Measurements from ENCODE around the gene ITPA. TPM values are rescaled to one million over a fixed set of nuclear protein-coding genes. Genes with fewer than 3 reads are reported as not detected.

ITPA gene
- total RNA-seq, 1 experiment from 2014 or later, result 104 TPM

DNA sequence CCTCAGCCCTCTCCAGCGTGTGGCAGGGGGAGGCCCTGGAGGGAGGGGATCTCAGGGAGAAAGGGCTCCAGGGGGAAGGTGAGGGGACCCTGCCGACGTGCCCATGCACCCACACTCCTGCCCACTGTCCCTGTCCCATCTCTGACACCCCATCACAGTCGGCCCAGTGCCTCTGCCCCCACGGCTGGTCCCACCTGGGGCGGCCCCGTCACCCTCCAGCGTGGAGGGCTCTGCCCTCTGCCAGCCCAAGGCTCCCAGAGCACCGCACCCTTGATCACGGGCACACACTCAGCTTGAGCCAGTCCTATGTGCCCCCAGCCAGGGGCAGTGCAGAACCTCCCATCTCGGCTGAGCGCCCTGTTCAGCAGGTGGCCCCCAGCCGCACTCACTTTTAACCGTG, 20.5 kb downstream of the ITPA start:
- CTCF ChIA-PET, result no interaction called here
- H3K4me3 Mint-ChIP-seq, result no peak overlapping the region
- no peak overlapping the region for H3K27ac Mint-ChIP-seq
- TF ChIP-seq, protein P1, sequence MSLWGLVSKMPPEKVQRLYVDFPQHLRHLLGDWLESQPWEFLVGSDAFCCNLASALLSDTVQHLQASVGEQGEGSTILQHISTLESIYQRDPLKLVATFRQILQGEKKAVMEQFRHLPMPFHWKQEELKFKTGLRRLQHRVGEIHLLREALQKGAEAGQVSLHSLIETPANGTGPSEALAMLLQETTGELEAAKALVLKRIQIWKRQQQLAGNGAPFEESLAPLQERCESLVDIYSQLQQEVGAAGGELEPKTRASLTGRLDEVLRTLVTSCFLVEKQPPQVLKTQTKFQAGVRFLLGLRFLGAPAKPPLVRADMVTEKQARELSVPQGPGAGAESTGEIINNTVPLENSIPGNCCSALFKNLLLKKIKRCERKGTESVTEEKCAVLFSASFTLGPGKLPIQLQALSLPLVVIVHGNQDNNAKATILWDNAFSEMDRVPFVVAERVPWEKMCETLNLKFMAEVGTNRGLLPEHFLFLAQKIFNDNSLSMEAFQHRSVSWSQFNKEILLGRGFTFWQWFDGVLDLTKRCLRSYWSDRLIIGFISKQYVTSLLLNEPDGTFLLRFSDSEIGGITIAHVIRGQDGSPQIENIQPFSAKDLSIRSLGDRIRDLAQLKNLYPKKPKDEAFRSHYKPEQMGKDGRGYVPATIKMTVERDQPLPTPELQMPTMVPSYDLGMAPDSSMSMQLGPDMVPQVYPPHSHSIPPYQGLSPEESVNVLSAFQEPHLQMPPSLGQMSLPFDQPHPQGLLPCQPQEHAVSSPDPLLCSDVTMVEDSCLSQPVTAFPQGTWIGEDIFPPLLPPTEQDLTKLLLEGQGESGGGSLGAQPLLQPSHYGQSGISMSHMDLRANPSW (CRISPR knock-in tag; conservative IDR thresholded peaks at IDR 0.05; ENCODE audit: low read depth), result no peak
- TF ChIP-seq NR3C1 (CRISPR knock-in tag; conservative IDR thresholded peaks at IDR 0.05; ENCODE audit: low read depth) (no peak), SMAD3 (CRISPR knock-in tag; IDR thresholded peaks at IDR 0.05; ENCODE audit: borderline replicate concordance) (no peak), ETV6 (CRISPR knock-in tag; IDR thresholded peaks at IDR 0.05) (no peak), TEAD4 (CRISPR knock-in tag; IDR thresholded peaks at IDR 0.05) (no peak), ZNF423 (CRISPR knock-in tag; IDR thresholded peaks at IDR 0.05) (no peak), OVOL2 (CRISPR knock-in tag; IDR thresholded peaks at IDR 0.05; ENCODE audit: borderline replicate concordance) (no peak), ZNF396 (CRISPR knock-in tag; IDR thresholded peaks at IDR 0.05; ENCODE audit: borderline replicate concordance) (no peak)
- TF ChIP-seq, protein P2, sequence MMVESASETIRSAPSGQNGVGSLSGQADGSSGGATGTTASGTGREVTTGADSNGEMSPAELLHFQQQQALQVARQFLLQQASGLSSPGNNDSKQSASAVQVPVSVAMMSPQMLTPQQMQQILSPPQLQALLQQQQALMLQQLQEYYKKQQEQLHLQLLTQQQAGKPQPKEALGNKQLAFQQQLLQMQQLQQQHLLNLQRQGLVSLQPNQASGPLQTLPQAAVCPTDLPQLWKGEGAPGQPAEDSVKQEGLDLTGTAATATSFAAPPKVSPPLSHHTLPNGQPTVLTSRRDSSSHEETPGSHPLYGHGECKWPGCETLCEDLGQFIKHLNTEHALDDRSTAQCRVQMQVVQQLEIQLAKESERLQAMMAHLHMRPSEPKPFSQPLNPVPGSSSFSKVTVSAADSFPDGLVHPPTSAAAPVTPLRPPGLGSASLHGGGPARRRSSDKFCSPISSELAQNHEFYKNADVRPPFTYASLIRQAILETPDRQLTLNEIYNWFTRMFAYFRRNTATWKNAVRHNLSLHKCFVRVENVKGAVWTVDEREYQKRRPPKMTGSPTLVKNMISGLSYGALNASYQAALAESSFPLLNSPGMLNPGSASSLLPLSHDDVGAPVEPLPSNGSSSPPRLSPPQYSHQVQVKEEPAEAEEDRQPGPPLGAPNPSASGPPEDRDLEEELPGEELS (CRISPR knock-in tag; IDR thresholded peaks at IDR 0.05), result no peak
- TF ChIP-seq, protein P3, sequence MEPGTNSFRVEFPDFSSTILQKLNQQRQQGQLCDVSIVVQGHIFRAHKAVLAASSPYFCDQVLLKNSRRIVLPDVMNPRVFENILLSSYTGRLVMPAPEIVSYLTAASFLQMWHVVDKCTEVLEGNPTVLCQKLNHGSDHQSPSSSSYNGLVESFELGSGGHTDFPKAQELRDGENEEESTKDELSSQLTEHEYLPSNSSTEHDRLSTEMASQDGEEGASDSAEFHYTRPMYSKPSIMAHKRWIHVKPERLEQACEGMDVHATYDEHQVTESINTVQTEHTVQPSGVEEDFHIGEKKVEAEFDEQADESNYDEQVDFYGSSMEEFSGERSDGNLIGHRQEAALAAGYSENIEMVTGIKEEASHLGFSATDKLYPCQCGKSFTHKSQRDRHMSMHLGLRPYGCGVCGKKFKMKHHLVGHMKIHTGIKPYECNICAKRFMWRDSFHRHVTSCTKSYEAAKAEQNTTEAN (CRISPR knock-in tag; IDR thresholded peaks at IDR 0.05), result no peak
- TF ChIP-seq, protein P4, sequence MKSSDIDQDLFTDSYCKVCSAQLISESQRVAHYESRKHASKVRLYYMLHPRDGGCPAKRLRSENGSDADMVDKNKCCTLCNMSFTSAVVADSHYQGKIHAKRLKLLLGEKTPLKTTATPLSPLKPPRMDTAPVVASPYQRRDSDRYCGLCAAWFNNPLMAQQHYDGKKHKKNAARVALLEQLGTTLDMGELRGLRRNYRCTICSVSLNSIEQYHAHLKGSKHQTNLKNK (CRISPR knock-in tag; IDR thresholded peaks at IDR 0.05), result no peak
- no peak for DNase-seq (ENCODE audit: low spot score)
- no peaks in the 10 kb centered on the region for H3K27me3 Mint-ChIP-seq (ENCODE audit: low read depth)
- H3K9me3 Mint-ChIP-seq, result no peaks in the 10 kb centered on the region
- no peak for ATAC-seq
- peaks cover 4% of the 10 kb centered on the region for H3K36me3 Mint-ChIP-seq
- POLR2A ChIA-PET, result no interaction called here
- no peaks in the 10 kb centered on the region for H3K4me1 Mint-ChIP-seq

DNA sequence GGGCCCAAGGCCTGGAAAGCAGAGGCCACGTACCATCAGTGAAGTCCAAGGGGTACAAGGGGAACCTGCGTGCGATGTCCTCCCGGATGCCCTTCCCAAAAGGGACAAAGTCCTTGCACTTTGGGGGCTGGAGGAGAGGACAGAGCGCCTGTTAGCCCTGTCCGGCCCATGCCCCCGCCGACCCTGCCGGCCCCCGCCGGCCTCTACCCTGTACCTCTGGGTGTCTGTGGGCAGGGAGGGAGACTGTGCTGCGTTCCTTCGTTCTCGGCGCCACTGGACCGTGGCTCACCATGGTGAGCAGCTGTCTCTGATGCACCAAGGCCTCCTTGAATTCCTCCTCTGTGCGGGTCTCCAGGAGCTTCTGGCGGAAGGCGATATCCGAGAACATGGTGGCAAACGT, 21.8 kb downstream of the ITPA start:
- Mint-ChIP-seq H3K36me3 (peaks cover 4% of the 10 kb centered on the region), H3K27me3 (ENCODE audit: low read depth) (peaks cover 2% of the 10 kb centered on the region), H3K4me3 (no peak overlapping the region), H3K4me1 (no peaks in the 10 kb centered on the region), H3K27ac (no peak overlapping the region), H3K9me3 (no peaks in the 10 kb centered on the region)
- CTCF ChIA-PET, result no interaction called here
- POLR2A ChIA-PET, result no interaction called here
- DNase-seq (ENCODE audit: low spot score) (no peak), ATAC-seq (no peak)
- TF ChIP-seq TCF7 (CRISPR knock-in tag; IDR thresholded peaks at IDR 0.05; ENCODE audit: low read depth) (no peak), SOX15 (CRISPR knock-in tag; IDR thresholded peaks at IDR 0.05) (no peak), SMAD3 (CRISPR knock-in tag; IDR thresholded peaks at IDR 0.05; ENCODE audit: borderline replicate concordance) (no peak), GRHL2 (CRISPR knock-in tag; IDR thresholded peaks at IDR 0.05; ENCODE audit: insufficient replicate concordance, severe bottlenecking) (no peak), ZNF263 (CRISPR knock-in tag; IDR thresholded peaks at IDR 0.05; ENCODE audit: low read depth) (no peak)
- TF ChIP-seq, protein P5, sequence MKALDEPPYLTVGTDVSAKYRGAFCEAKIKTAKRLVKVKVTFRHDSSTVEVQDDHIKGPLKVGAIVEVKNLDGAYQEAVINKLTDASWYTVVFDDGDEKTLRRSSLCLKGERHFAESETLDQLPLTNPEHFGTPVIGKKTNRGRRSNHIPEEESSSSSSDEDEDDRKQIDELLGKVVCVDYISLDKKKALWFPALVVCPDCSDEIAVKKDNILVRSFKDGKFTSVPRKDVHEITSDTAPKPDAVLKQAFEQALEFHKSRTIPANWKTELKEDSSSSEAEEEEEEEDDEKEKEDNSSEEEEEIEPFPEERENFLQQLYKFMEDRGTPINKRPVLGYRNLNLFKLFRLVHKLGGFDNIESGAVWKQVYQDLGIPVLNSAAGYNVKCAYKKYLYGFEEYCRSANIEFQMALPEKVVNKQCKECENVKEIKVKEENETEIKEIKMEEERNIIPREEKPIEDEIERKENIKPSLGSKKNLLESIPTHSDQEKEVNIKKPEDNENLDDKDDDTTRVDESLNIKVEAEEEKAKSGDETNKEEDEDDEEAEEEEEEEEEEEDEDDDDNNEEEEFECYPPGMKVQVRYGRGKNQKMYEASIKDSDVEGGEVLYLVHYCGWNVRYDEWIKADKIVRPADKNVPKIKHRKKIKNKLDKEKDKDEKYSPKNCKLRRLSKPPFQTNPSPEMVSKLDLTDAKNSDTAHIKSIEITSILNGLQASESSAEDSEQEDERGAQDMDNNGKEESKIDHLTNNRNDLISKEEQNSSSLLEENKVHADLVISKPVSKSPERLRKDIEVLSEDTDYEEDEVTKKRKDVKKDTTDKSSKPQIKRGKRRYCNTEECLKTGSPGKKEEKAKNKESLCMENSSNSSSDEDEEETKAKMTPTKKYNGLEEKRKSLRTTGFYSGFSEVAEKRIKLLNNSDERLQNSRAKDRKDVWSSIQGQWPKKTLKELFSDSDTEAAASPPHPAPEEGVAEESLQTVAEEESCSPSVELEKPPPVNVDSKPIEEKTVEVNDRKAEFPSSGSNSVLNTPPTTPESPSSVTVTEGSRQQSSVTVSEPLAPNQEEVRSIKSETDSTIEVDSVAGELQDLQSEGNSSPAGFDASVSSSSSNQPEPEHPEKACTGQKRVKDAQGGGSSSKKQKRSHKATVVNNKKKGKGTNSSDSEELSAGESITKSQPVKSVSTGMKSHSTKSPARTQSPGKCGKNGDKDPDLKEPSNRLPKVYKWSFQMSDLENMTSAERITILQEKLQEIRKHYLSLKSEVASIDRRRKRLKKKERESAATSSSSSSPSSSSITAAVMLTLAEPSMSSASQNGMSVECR (CRISPR knock-in tag; IDR thresholded peaks at IDR 0.05; ENCODE audit: borderline replicate concordance), result no peak
- TF ChIP-seq, protein P6, sequence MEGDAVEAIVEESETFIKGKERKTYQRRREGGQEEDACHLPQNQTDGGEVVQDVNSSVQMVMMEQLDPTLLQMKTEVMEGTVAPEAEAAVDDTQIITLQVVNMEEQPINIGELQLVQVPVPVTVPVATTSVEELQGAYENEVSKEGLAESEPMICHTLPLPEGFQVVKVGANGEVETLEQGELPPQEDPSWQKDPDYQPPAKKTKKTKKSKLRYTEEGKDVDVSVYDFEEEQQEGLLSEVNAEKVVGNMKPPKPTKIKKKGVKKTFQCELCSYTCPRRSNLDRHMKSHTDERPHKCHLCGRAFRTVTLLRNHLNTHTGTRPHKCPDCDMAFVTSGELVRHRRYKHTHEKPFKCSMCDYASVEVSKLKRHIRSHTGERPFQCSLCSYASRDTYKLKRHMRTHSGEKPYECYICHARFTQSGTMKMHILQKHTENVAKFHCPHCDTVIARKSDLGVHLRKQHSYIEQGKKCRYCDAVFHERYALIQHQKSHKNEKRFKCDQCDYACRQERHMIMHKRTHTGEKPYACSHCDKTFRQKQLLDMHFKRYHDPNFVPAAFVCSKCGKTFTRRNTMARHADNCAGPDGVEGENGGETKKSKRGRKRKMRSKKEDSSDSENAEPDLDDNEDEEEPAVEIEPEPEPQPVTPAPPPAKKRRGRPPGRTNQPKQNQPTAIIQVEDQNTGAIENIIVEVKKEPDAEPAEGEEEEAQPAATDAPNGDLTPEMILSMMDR (IDR thresholded peaks at IDR 0.05), result no peak
- TF ChIP-seq, protein P7, sequence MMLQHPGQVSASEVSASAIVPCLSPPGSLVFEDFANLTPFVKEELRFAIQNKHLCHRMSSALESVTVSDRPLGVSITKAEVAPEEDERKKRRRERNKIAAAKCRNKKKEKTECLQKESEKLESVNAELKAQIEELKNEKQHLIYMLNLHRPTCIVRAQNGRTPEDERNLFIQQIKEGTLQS (CRISPR knock-in tag; conservative IDR thresholded peaks at IDR 0.05), result no peak
